GM15510 (cell line): ENCODE results near the gene DCUN1D3.

Experiments used
- POLR2A ChIP-seq: IDR thresholded peaks from 3 replicates; pipeline ENCODE4 v1.6.1; 2011; ENCODE audit warnings: borderline replicate concordance; ENCODE audit not compliant: insufficient read length; ENCODE audit errors: extremely low read depth

Gene DCUN1D3, protein sequence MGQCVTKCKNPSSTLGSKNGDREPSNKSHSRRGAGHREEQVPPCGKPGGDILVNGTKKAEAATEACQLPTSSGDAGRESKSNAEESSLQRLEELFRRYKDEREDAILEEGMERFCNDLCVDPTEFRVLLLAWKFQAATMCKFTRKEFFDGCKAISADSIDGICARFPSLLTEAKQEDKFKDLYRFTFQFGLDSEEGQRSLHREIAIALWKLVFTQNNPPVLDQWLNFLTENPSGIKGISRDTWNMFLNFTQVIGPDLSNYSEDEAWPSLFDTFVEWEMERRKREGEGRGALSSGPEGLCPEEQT

GRCh38 chr16:20900299-20901067, at the start of gene DCUN1D3, which contains the start of gene LYRM1:
Gene DCUN1D3 (minus strand): TSS chr16:20900358. CDS start chr16:20862538, 37,820 bp downstream.
Gene LYRM1 (plus strand): TSS chr16:20900771. CDS start chr16:20915556, 14,785 bp downstream.
- peak; percentile 78 for TF ChIP-seq POLR2A

- TF ChIP-seq POLR2A = no peak
Observed at GRCh38 chr16:20949660-20950059, 49.5 kb upstream of the DCUN1D3 start.

- no peak for TF ChIP-seq POLR2A
Observed at GRCh38 chr16:20948444-20948843, 48.3 kb upstream of the DCUN1D3 start.

DNA sequence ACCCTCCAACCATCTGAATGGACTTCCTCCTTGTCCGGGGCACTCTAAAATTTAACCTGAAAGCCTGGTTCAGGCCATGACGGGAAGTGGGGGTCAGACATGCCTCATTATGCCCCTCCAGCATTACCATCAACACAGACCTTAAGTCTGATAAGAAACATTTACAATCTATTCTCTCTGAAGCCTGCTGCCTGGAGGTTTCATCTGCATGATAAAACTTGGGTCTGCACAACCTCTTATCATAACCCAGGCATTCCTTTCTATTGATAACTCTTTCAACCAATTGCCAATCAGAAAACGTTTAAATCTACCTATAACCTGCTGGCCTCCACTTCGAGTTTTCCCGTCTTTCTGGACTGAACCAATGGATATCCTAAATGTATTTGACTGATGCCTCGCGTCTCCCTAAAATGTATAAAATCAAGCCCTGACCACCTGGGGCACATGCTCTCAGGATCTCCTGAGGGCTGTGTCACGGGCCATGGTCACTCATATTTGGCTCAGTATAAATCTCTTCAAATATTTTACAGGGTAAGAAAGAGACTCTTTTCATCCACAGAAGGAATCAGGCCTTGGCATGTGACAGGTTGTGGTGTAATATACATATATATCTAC, 46.0 kb upstream of the DCUN1D3 start:
- no peak for TF ChIP-seq POLR2A

DNA sequence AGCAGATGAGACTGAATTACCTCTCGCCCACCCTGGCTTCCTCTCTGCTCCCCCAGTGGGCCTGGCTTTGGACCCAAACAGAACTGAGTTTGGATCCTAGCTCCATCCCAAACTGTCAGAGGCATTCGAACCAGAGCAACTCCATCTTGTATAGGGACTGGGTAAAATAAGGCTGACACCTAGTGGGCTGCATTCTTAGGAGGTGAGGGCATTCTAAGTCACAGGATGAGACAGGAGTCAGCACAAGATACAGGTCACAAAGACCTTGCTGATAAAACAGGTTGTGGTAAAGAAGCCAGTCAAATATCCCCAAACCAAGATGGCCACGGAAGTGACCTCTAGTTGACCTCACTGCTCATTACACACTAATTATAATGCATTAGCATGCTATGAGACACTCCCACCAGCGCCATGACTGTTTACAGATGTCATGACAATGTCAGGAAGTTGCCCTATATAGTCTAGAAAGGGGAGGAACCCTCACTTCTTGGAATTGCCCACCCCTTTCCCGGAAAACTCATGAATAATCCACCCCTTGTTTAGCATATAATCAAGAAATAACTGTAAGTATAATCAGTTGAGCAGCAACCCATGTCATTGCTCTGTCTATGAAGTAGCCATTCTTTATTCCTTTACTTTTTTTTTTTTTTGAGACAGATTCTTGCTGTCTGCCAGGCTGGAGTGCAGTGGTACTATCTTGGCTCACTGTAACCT, 44.9 kb upstream of the DCUN1D3 start:
- no peak for TF ChIP-seq POLR2A

DNA sequence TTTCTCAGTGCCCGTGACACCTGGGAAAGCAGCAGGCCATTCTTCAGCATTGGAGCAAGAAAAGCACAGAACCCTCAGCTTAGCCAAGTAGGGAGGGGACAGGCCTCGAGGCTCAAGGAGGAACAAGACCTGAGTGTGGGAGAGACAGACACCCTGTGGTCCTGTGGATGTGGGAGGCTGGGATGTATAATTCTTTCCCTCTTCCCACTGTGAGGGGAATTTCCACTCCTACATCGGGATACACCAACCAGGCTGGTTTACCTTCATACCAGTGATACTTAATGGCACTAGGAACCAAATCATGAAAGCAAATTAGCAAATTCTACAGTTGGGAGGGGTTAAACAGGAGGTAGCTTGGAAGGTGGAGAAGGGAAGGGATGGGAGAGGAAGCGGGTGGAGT, 42.1 kb upstream of the DCUN1D3 start:
- TF ChIP-seq POLR2A = no peak

- no peak for TF ChIP-seq POLR2A
Observed at GRCh38 chr16:20941636-20941926, 41.4 kb upstream of the DCUN1D3 start.

GRCh38 chr16:20940871-20941635, 40.9 kb upstream of the DCUN1D3 start:
- TF ChIP-seq POLR2A = no peak

GRCh38 chr16:20939611-20940010, 39.5 kb upstream of the DCUN1D3 start:
- TF ChIP-seq POLR2A = no peak

GRCh38 chr16:20938426-20938825, 38.3 kb upstream of the DCUN1D3 start:
- no peak for TF ChIP-seq POLR2A

DNA sequence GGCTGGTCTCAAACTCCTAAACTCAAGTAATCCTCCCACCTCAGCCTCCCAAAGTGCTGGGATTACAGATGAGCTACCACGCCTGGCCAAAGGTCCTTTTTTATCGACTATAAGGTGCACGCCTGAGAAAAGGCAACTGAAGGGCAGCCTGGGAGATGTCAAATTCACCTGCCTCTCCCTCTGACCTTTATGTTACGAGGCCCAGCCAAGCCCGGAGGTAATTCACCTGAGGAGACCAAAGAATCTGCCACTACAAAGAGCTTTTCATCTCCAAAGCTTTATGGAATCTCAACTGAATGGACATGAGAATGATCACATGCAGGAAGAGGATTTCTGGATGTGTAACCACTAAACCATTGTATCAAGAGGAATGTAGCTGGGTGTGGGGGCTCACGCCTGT, 37.6 kb upstream of the DCUN1D3 start:
- TF ChIP-seq POLR2A = no peak

- no peak for TF ChIP-seq POLR2A
Observed at GRCh38 chr16:20933589-20933988, 33.4 kb upstream of the DCUN1D3 start.

DNA sequence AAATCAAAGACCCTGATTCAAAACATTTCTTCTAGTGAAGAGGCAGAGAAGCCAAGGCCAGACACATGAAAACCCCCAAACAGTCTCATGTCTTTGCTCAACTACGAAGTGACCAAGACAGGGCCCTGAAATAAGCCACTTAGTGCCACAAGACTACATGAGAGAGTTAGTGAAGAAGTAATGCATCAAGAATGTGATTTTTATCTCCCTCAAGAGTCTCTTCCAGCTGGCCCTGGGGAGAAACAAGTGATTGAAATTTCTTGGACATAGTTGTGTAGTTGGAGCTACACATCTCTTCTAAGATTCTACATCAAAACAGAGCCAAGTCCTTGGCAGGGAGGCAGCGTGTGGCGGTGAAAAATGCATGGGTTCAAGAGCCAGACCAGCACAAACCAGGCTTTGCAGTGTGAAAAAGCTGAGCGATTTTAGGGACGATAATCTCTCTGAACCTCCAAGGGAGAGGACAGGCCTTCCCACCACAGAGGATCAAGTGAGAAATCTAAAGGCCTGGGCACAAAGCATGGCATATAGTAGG, 31.0 kb upstream of the DCUN1D3 start:
- TF ChIP-seq POLR2A = no peak

- no peak for TF ChIP-seq POLR2A
Observed at GRCh38 chr16:20930365-20930690, 30.2 kb upstream of the DCUN1D3 start.
